Stimulated activated CD8-positive, alpha-beta memory T cell treated with anti-CD3 and anti-CD28 coated beads, Interleukin-15, amount 100 ng/mL, for 1 hour (primary cell): ENCODE measurements around the gene L1CAM.

Experiments used
- DNase-seq: peaks from one replicate; pipeline ENCODE4 v3.0.0-alpha.2; 2020; ENCODE audit warnings: low read depth

L1CAM gene

DNA sequence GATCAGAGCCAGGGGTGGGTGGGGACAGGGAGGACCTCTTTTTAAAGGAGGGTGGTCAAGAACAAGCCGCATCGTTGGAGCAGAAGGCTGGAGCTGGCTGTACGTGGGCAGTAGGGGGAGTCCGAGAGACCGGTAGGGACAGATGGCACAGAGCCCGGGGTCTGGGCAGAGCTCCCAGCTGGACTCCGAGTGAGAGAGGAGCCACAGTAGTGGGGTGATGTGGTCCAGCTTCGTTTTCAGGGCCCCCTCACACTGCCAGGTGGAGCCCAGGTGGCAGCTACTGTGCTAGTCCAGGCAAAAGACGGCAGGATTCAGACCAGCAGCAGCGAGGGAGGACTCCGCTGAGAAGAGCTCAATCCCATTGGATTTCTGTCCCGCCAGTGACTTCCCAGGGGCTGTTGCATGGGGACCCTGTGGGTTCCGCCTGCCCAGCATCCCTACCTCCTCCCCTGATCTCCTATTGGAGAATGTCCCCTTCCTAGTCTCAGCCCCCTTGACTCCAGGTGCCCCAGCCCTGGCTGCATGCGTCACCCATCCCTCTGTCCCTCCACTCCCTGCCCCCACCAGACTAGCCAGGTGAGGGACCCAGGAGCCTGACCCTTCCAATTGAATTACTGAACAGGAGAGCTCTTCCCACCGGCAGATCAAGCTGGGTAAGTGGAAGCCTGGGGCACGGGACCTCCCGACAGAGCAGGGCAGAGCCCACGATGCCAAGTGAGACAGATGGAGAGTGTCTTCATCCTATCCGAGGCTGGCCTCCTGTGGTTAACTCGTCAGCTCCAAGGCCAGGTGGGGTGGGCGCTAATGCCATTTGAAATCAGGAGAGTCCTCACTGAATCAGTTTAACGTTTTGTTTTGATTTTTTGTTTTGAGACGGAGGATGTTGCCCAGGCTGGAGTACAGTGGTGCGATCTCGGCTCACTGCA lies 37.2 kb upstream of the L1CAM start:
- no peak for DNase-seq

DNA sequence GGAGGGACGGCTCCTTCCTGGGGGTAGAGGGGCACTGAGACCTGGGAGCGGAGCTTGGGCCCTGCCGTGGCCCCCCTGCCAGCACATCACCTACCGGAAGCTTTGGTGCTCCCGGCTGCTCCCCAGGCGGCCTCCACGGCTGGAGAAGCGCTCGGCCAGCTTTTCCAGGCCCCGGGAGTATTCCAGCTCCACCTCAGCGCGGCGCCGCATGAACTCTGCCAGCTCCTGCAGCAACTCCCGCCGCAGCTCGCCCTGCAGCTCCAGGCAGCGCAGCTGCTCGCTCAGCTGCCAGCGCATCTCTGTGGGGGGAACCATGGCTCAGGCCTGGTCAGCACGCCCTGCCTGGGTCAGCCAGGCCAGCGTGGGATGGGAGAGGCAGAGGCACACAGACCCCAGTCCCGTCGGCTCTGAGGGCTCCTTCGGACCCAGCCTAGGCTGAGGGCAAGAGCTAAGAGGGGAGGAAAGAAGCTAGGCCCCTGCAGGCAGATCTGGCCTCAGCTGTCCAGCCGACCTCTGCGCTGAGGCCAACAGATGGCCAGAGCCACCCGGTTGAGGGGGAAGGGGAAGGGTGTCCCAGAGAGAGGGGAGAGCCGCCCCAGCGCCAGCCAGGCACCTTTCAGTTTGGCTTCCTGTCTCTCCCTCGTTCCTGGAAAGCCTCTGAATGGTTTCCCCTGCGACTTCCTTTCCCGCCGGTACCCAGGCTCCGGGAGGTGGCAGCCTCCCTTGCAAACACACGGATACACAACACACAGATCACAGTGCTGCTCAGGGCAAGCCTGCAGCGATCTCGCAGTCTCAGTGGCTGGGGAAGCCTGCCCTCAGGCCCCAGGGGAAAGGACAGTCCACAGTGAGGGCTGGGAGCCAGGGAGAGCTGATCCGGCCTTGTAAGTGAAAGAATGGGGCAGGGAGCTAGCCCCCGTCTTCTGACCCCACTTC lies 35.8 kb upstream of the L1CAM start:
- DNase-seq = no peak

DNA sequence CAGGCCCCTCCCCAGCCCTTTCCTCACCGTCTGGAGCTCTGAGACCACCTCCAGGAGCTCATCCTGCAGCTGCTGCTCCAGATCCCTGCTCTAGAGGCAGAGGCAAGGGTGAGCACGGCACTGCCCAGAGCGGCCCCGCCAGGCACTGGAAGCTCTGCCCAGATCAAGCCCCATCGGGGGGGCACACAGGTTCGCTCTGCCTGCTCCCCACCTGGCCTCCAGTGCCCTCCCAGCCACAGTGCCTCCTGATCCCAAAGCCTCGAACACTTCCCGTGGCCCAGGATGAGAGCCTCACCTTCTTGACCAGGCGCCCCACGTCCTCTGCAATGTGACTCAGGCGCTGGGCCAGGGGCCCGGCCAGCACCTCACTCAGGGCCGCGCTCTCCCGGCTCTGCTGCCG lies 35.1 kb upstream of the L1CAM start:
- no peak for DNase-seq

DNA sequence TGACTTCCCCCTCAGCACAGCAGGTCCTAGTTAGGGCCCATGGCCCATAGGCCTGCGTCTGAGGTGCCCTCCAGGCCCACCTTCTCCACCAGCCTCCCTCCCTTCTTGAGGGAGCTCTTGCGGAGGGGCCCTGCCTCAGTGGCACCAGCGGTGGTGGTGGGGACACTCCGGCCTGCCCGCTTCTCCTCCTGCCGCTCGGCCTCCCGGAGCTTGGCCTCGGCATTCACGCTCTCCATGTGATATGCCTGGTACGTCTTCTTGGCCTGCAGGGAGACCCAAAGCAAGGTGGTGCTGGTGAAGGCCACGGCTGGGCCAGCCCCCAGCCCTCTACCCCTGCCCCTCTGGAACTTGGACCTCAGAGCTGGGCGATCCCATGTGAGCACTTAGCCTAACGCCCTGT lies 34.6 kb upstream of the L1CAM start:
- DNase-seq = no peak

DNA sequence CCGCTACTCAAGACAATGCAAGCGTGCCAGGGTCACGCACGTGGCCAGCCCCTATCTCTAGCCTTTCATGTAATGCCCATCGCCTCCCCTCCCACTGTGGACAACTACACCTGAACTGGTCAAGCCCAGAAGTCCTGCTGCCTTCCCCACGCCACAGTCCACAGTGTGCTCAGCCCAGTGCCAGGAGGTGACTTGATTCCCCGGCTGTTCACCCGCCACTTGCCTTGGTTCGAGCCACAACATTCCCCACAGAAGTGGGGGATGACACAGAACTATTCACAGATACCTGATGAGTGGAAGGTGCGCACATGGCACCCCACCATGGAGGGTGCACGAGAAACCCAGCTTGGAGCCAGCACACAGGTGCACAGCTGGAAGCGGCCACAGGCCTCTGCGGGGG lies 33.3 kb upstream of the L1CAM start:
- DNase-seq = no peak

DNA sequence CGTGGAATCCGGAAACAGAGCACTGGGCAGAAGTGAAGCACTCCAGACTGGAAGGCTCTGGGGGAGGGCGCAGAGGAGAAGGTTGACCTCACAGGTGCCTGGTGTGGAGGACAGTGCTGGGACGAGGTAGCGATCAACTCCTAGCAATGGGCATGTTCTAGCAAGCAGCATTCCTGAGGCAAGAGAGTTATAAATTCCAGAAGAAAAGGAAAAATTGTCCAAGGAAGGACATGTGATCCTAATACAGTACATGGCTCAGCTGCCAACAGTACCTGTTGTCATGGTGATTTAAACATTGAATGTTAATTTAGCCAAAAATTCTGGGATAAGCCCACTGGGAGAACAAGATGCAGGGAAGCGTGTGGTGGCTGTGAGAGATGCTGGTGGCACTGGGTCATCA lies 31.9 kb upstream of the L1CAM start:
- DNase-seq = no peak

DNA sequence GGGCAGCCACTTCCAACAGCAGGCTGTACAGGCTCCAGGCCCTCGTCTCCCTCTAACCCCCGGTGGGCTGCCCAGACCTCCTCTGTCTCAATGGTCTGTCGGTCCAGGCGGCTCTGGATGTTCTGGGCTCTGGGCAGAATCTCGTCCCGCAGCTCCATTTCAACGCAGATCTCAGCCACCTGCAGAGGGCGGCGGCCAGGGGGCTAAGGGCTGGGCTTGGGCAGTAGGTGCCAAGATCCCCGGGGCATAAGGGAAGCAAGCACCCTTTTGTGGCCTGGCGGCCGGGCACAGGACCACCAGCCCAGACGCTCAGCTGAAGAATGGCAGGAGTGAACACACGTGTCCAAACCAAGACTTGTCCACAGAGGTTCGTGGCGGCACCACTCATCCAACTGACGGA lies 27.7 kb upstream of the L1CAM start:
- DNase-seq = no peak

DNA sequence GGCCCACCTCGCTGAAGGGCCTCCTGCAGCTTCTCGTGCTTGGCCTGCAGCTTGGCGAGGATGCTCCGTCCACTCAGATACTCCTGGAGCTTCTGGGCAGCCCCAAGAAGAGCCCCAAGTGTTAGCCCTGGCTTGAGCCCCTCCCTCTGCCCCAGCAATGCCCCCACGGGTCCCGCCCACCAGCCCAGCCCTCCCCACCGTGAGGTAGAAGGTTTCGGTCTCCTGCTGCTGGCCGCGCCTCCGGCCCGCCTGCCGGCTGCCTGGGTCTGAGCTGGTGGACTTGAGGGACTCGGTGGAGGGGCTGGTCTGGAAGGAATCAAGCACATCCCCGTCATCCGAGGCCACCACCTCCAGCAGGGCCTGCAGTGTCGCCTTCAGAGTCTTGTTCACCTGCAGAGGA lies 27.2 kb upstream of the L1CAM start:
- DNase-seq = no peak

DNA sequence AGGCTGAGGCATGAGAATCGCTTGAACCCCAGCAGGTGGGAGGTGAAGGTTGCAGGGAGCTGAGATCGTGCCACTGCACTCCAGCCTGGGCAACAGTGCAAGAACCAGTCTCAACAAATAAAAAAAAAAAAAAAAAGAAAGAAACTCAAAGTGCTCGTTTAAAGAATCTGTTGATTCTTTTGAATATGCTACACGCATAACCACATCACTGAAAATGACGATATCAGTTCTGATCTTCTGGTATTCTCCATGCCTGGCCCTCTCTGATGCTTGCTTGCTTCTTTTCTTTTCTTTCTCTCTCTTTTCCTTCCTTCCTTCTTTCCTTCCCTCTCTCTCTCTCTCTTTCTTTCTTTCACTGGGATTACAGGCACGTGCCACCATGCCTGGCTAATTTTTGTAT lies 25.8 kb upstream of the L1CAM start:
- DNase-seq = no peak

DNA sequence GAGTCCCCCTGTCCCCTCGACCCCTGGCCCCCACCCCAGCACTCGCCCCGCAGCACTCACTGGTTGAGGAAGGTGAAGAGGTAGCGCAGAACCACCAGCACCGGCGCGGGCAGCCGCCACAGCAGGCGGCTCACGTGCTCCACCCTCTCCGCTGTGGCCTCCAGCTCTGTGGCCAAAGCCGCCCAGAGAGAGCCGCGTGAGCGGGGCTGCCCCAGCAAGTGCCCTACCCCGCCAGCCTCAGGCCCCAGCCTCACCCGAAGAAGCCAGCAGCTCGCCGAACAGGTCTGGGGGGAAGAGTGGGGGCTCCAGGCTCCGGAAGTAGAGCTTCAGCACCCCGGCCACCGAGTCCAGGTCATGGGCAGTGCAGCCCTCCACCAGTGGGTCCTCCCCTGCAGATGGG lies 24.5 kb upstream of the L1CAM start:
- DNase-seq = no peak

DNA sequence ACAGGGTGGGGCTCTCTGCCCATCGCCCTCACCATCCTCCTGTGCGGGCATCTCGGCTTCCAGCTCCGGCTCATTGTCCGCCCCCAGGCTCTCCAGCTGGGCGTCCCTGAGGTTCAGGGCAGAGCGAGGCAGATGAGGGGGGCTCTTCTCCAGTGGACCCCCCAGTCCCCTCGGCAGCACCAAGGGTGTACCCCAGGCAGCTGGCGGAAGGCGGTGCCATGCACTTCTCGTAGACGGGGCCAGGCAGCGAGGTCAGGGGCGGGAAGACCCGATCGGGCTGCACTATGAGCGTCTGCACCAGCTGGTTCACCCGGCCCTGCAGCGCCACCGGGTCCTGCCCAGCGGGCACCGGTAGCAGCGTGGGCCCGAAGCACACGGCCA lies 24.0 kb upstream of the L1CAM start:
- DNase-seq = no peak

DNA sequence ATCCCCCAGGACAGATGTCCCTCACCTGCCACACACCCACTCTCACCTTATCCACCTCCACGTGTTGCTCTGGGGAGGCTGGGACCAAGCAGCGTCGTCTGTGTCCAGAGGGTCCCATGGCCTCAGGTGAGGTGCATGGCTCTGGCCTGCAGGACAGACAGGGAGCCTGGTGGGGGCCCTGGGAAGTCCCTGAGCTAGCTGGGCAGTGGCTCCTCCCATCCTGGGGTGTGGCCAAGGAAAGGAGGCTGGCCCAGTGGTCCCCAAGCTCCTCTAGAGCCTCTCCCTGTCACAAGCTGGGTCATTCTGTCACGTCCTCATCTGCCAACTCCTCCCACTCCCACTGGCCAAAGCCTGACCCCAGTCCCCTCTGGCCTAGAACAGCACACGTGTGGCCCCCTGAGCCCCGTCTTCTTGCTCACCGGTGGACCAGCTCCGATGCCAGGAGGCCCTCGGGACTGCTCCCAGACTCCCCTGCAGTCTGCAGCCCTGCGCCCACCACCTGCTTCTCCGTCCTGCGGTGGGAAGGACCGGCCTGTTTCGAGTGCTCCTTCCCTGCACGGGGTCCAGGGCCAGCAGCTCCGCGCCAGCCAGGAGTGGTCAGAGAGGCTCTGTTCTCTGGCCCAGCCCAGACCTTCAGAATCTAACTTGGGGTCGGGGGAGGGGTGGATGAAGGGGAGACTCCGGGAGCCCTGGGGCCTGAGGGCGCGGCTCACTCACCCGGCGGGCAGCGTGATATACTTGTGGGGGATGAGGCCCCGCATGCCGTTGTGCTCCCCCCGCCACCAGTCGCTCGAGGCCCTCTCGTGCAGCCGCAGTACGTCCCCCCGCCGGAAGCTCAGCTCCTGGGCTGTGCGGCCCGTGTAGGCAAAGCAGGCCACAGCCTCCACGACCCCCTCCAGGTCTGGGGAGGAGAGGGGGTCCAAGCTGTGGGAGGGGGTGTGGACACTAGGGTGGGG lies 23.3 kb upstream of the L1CAM start:
- DNase-seq = no peak

DNA sequence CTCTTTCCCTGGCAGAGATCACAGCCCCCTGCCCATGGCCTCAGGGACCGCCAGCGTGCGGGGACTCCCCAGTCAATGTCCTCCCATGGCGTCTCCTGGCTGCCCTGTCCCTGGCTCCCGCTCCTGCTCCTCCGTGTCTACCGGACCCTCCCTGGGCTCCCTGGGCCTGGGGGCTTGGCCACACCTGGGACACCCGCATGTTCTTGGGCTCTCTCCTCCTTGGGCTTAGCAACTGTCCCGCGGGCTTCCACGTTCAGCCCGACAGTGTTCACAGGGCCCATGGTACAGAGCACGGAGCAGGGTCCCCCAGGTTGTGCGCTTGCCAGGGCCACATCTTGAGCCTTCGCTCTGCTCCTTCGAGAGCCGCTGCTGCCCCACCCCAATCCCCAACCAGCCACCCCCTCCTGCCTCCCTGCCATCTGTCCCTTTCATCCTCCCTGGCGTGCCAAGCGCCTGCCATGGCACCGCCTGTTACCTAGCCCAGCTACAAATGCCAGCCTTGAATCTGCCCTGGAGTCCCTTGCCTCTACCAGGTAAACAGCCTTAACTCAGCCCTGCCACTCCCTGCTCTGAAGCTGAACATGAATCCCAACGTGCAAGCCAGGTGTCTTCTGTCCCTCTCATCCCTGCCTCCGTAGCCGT lies 22.4 kb upstream of the L1CAM start:
- no peak for DNase-seq

DNA sequence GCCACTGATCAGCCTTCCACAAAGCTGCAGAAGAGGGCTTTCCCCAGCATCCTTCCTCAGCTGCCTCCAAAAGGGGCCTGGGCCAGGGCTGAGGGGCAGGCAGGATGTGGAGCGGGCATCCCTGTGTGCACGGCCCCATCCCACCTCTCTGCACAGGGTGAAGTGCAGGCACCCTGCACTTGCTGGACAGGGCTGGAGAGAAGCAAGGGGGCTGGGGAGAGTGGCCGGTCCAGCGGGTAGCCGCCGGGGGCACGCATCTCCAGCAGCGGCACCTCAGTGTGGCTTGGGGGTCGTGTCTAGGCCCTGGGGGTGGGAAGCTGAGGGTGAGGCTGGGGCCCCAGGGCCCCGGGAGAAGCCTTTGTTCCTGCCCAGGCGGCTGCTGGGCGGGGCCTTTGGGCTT lies 21.5 kb upstream of the L1CAM start:
- no peak for DNase-seq

DNA sequence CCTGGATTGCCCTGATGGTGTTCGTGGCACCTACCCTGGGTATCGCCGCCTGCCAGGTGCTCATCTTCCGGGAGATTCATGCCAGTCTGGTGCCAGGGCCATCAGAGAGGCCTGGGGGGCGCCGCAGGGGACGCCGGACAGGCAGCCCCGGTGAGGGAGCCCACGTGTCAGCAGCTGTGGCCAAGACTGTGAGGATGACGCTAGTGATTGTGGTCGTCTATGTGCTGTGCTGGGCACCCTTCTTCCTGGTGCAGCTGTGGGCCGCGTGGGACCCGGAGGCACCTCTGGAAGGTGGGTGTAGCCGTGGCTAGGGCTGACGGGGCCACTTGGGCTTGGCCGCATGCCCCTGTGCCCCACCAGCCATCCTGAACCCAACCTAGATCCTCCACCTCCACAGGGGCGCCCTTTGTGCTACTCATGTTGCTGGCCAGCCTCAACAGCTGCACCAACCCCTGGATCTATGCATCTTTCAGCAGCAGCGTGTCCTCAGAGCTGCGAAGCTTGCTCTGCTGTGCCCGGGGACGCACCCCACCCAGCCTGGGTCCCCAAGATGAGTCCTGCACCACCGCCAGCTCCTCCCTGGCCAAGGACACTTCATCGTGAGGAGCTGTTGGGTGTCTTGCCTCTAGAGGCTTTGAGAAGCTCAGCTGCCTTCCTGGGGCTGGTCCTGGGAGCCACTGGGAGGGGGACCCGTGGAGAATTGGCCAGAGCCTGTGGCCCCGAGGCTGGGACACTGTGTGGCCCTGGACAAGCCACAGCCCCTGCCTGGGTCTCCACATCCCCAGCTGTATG lies 20.3 kb upstream of the L1CAM start:
- DNase-seq = no peak

DNA sequence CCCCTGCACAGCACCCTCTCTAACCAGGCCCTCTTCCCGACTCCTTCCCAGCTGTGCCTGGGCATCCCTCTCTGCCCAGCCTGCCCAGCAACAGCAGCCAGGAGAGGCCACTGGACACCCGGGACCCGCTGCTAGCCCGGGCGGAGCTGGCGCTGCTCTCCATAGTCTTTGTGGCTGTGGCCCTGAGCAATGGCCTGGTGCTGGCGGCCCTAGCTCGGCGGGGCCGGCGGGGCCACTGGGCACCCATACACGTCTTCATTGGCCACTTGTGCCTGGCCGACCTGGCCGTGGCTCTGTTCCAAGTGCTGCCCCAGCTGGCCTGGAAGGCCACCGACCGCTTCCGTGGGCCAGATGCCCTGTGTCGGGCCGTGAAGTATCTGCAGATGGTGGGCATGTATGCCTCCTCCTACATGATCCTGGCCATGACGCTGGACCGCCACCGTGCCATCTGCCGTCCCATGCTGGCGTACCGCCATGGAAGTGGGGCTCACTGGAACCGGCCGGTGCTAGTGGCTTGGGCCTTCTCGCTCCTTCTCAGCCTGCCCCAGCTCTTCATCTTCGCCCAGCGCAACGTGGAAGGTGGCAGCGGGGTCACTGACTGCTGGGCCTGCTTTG lies 19.6 kb upstream of the L1CAM start:
- no peak for DNase-seq

DNA sequence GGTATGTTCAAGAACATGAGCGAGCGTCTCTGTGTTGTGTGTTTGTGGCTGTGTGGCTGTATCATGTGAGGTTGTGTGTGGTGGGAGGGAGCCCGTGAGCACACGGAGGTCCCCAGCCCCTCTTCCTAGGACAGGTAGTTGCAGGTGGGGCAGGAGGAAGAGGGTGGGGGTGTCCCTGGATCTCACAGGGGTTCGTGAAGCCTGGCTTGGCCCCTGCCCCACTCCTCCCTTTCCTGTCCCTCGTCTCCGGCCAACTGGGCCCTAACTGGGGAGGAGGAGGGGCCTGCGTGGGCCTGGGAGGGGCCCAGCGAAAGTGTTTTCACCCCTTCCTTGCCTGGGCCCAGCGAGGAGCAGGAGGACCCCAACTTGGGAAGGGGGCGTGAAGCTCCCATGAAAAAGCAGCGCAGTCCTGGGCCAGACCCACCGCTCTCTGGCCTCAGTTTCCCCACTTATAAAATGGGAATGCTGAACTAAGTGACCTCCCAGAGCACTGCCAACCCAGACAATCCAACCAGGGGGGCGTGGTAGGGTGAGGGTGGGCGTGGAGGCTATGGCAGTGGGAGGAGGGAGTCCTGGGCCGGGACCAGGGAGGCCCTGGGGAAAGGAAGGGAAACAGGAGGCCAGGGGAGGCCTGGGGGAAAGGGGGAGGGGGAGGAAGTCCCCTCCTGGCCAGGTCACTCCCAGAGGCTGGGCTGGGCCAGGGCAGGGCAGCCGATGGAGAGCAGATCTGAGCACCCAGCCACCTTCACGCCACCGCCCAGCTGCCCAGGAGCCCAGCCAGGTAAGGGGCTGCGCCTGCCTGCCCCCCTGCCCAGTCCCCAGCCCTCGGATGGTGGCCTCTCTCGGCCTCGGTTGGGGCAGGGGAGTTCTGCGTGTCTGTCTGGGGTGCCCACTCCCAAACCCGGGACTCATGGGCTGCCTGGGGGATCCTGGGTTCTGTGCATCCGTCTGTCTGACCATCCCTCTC lies 18.3 kb upstream of the L1CAM start, which contains the start of gene AVPR2:
Gene AVPR2 (plus strand): TSS at position 683 of the 967 bp plus-strand sequence. CDS start 473 bp downstream, outside the sequence.
- no peak for DNase-seq

DNA sequence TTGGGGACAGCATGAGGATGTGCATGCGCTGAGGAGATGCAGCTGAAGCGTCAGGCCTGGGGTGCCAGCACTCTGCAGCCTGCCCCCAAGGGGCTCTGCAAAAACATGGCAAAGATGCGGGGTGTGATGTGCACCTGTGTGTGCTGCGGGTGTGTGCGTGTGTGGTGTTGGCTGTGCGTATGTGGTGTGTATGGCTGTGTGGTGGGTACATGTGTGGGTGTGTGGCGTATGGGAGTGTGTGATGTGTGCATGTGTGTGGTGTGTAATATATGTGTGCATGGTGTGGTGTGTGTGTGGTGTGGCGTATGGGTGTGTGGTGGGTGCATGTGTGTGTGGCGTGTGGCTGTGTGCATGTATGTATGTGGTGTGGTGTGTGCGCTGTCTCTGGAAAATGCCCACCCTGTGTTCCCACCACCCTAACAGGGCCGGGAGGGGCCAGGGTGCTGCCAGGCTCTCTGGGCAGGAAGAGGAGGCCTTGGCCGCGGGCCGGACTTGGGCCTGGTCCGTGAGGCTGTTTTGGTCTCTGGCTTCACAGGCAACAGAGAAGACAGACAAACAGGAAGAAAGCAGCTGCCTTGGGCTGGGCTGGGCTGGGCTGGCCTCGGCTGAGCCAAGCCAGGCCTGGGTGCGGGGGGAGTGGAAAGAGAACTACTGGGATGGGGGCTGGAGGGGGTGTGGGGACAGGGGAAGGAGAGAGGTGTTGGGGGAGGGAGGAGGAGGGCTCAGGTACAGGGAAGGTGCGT lies 17.4 kb upstream of the L1CAM start:
- DNase-seq = no peak
